ENCODE measurements around the gene CCDC6.
"Not testable (repeated sequence)": the region's sequence is repeated elsewhere in the genome, so short reads cannot be mapped to it uniquely, and the experiment has no call there.

CCDC6 gene

GRCh38 chr10:59944339-59944935 is 38.1 kb upstream of the CCDC6 start:
- no peak overlapping the region for H3K4me3 ChIP-seq (ENCODE audit: low read depth, low read length)
- no peak for TF ChIP-seq CTCF (IDR thresholded peaks at IDR 0.05; ENCODE audit: borderline replicate concordance, insufficient read depth, low read depth, low read length)

- no peak for TF ChIP-seq CTCF (IDR thresholded peaks at IDR 0.05; ENCODE audit: borderline replicate concordance, insufficient read depth, low read depth, low read length)
- H3K4me3 ChIP-seq (ENCODE audit: low read depth, low read length): no peak overlapping the region
These were observed 36.2 kb upstream of the CCDC6 start for GRCh38 chr10:59942556-59942955.

- TF ChIP-seq CTCF (IDR thresholded peaks at IDR 0.05; ENCODE audit: borderline replicate concordance, insufficient read depth, low read depth, low read length): no peak
- H3K4me3 ChIP-seq (ENCODE audit: low read depth, low read length): no peak overlapping the region
These were observed 31.4 kb upstream of the CCDC6 start for GRCh38 chr10:59937720-59938119.

- no peak for TF ChIP-seq CTCF (IDR thresholded peaks at IDR 0.05; ENCODE audit: borderline replicate concordance, insufficient read depth, low read depth, low read length)
- H3K4me3 ChIP-seq (ENCODE audit: low read depth, low read length): no peak overlapping the region
These were observed 28.3 kb upstream of the CCDC6 start for GRCh38 chr10:59934701-59935100.

DNA sequence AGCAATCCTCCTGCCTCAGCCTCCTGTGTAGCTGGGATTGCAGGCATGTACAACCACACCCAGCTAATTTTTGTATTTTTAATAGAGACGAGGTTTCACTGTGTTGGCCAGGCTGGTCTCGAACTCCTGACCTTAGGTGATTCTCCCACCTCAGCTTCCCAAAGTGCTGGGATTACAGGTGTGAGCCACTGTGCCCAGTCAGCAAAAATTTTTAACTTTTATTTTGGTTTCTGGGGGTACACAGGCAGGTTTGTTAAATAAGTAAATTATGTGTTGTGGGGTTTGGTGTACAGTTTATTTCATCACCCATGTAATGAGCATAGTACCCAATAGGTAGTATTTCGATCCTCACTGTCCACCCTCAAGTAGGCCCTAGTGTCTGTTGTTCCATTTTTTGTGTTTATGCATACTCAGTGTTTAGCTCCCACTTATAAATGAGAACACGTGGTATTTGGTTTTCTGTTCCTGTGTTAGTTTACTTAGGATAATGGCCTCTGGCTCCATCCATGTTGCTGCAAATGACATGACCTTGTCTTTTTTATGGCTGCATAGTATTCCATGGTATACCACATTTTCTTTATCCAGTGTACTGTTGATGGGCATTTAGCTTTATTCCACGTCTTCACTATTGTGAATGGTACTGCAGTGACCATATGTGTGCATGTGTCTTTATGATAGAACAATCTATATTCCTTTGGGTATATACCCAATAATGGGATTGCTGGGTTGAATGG is 24.6 kb upstream of the CCDC6 start:
- not testable (repeated sequence) for H3K4me3 ChIP-seq (ENCODE audit: low read depth, low read length)

DNA sequence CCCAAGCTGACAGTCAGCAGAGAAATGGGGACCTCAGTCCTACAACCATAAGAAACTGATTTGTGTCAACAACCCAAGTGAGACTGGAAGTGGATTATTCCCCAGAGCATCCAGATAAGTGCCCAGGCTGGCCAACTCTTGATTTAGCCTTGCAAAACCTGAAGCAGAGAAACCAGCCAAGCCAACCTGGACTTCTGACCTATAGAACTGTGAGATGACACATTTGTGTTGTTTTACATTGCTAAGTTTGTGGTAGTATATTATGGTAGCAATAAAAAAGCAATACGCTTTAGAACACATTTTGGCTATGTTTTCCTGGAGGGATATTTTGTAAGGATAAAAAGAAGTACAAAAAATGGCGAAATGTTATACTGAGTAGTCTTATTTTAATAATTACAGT is 19.7 kb upstream of the CCDC6 start:
- no peak for TF ChIP-seq CTCF (IDR thresholded peaks at IDR 0.05; ENCODE audit: borderline replicate concordance, insufficient read depth, low read depth, low read length)
- no peak overlapping the region for H3K4me3 ChIP-seq (ENCODE audit: low read depth, low read length)

DNA sequence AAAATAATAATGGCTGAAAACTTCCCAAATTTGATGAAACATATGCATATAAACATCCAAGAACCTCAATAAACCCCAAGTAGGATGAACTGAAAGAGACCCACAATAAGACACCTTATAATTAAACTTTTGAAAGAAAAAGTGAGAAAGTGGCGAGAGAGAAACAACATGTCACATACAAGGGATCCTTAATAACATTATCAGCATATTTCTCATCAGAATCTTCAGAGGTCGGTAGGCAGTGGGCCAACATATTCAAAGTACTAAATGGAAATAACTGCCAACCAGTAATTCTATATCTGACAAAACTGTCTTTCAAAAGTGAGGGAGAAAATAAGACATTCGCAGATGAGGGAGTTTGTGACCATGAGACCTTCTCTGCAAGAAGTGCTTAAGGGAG is 16.6 kb upstream of the CCDC6 start:
- TF ChIP-seq CTCF (IDR thresholded peaks at IDR 0.05; ENCODE audit: borderline replicate concordance, insufficient read depth, low read depth, low read length): no peak
- no peak overlapping the region for H3K4me3 ChIP-seq (ENCODE audit: low read depth, low read length)

Measured in GM12875 (cell line).